Measurements from ENCODE around the gene ADGRA1.

ADGRA1 gene

GRCh38 chr10:133177380-133178157 is 89.8 kb downstream of the ADGRA1 start:
- DNase-seq (ENCODE audit: low read depth in 2 of 2): no peak

DNA sequence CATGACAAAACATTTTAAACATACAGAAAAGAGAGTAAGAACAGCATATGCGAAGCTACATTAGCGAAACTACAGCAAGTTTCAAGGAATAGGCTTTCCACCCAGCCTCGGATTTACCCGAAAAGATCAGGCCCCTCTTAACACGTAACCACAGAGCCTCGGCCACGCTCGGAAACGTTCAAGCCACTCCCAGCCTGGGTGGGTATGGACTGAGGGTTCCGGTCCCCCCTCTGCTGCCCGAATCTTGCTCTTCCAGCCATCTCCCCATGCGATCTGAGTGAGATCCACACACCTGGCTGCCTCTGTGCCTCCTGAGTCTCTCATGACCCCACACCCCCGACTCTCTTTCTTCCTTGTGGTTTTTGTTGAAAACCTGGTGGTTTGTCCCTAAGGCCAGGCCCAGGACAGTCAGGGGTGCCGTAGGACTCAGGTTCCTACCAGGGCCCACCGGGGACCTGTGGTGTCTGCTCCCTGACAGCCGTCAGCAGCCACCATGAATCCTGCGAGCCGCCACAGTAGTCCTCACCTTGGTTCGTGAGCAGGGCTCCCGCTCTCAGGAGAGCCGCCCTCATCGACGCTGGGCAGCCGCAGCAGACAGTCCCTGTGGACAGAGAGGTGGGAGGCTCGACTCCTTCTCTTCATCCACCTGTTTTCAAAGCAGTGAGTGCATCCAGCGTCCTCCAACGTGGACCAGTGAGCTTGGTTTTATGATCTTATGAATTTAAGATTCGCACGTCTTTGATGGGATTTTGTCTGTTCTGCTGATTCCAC is 90.8 kb downstream of the ADGRA1 start:
- no peak for DNase-seq (ENCODE audit: low read depth in 2 of 2)

DNA sequence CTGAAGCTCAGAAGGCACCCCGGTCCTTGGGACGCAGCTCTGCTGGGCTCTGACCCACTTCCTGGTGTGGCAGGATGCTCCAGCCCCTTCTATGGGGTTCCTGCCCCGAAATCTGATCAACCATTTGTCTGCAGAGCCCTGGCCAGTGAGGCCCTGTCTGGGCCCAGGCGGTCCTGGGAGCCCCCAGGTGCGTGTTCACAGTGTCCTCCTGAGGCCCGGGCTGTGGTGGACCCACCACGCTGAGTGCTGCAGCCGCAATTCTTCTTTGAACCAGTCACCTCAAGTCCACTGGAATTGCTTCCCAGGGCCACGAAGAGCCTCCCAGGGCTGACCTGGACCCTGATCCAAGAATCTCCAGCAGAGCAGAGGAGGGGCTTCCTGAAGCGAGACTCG is 91.4 kb downstream of the ADGRA1 start:
- DNase-seq (ENCODE audit: low read depth in 2 of 2): no peak

- DNase-seq (ENCODE audit: low read depth in 2 of 2): no peak
These were observed 91.9 kb downstream of the ADGRA1 start for GRCh38 chr10:133179651-133180050.

DNA sequence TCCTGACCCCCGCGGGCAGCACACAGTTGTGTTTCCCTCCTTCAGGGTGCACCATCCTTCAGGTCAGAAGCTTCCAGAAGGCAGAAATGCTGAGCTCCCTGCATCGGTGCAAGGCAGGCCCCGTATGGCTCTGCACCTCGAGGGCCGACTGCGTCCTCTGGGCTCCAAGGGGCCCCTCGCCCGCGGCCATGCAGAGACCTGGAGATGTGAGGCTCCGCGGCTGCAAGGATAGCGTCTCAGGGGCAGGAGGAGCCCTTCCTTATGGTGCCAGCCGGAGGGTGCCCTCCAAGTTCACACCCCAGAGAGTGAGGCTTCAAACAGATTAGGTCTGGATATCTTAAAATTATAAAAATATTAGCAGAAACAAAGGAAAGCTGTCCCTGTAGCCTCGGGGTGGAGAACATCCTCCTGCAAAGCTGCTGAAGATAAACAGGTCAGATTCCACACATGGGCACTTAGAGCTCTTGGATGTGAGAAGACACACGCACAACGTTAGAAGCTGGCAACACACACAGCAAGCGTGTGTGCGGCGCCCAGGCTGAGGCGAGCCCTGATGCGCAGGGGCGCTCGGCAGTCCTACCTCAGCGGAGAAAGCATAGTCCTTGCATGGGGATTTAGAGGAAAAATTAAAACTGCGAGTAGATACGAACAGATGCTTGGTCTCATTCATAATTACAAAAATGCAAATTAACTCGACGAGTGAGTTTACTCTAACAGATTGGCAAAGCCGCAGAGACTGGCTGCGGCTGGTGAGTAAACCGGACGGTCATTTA is 92.7 kb downstream of the ADGRA1 start:
- DNase-seq (ENCODE audit: low read depth in 2 of 2): no peak

GRCh38 chr10:133180965-133181639 is 93.4 kb downstream of the ADGRA1 start:
- DNase-seq (ENCODE audit: low read depth in 2 of 2): no peak

Data from stimulated activated CD8-positive, alpha-beta memory T cell treated with anti-CD3 and anti-CD28 coated beads, Interleukin-2, amount 100 ng/mL, for 48 hours (primary cell).